ENCODE measurements around the gene SLC17A3.

Gene SLC17A3

GRCh38 chr6:25835442-25836283 is 38.4 kb downstream of the SLC17A3 start:
- DNase-seq (ENCODE audit: low read depth in 2 of 2, low spot score in 1 of 2): no peak

GRCh38 chr6:25834950-25835349 is 39.1 kb downstream of the SLC17A3 start:
- no peak for DNase-seq (ENCODE audit: low read depth in 2 of 2, low spot score in 1 of 2)

GRCh38 chr6:25833136-25833535 is 40.9 kb downstream of the SLC17A3 start:
- DNase-seq (ENCODE audit: low read depth in 2 of 2, low spot score in 1 of 2): no peak

GRCh38 chr6:25832670-25833069 is 41.4 kb downstream of the SLC17A3 start:
- DNase-seq (ENCODE audit: low read depth in 2 of 2, low spot score in 1 of 2): no peak

DNA sequence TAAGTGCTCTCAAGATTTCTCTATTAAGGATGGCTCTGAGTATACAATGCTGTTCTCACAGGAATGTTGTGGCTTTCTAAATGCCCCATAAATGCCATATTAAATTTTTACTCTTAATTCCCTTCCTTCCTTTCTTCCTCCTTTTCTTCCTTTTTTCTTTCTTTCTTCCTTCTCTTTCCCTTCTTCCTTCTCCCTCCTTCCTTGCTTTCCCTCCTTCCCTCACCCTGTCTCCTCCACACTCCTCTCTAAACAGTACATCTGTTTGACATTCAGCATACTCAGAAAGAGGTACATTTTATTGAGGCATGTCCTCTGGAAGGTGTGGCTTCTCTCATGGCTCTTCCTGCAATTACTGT is 41.8 kb downstream of the SLC17A3 start:
- no peak for DNase-seq (ENCODE audit: low read depth in 2 of 2, low spot score in 1 of 2)

DNA sequence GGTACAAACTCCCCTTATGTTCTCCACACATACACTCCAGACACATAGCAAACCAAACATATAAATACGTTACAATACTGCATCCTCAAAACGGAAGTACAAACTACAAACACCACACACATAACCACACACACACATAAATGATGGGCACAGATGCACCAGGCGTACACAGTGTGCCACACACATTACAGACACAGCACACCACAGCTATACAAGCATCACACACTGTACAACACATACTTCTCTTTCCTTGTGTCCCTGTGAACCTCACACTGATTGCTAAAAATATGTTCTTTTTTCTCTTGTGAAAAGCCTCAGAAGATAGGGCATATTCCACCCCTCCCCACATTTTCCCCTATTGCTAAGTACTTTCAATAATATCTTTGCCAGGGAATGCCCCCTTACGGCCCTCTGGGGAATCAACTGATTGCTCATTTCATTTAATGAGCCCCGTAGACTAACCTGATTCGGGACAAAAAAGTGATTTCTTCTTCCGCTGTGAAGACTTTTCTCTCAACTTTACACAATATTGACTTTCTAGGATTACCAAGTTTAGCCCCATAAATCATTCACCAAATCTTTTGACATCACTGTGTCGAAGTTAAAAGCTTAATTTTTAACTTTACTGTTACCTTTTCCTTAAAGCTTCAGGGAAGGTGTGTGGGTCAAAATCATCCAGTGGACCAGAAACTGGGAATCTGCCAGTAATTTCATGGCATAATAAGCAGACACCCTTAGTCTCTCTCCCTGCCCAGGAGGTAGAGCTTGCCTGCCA is 42.3 kb downstream of the SLC17A3 start, which contains the start of gene SLC17A1:
Gene SLC17A1 (minus strand): TSS at position 521 of the 775 bp plus-strand sequence. CDS start 1,495 bp downstream, outside the sequence.
- no peak for DNase-seq (ENCODE audit: low read depth in 2 of 2, low spot score in 1 of 2)

- DNase-seq (ENCODE audit: low read depth in 2 of 2, low spot score in 1 of 2): no peak
These were observed 43.6 kb downstream of the SLC17A3 start for GRCh38 chr6:25830458-25830857.

DNA sequence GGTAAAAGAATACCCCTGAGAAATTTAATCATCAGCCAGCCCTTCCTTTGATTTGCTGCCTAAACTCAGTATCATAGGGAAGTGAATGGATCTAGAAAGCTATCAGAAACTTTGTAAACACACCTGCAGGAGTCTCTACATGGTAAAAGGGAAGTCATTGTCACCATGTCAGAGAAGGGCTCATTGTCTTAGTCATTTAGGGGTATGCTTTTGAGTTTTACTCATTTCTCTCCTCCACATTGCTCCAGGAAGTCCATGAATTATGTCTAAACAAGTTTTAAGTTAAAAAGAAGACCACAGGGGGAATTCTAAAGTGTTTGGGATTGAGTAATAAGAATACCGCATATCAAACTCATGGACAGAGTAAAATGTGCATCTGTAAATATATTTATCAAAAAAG is 44.7 kb downstream of the SLC17A3 start:
- no peak for DNase-seq (ENCODE audit: low read depth in 2 of 2, low spot score in 1 of 2)

DNA sequence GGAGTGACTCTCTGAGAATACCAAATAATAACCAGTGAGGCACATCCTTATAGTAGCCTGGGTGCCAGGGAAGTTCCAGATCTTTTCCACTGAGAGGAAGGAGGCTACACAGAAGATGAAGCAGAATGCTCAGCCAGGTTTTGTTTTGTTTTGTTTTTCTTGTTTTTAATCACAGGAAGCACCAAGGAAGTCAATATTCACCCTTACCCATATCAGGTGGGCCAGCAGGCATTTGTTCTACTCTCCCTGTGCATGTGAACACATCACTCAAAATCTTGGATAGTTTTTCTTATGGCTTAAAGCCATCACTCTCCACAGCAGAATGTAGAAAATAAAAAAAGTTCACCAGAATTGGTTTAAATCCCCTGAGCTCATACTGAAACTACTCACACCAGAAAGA is 52.7 kb downstream of the SLC17A3 start:
- DNase-seq (ENCODE audit: low read depth in 2 of 2, low spot score in 1 of 2): no peak

- no peak for DNase-seq (ENCODE audit: low read depth in 2 of 2, low spot score in 1 of 2)
These were observed 57.8 kb downstream of the SLC17A3 start for GRCh38 chr6:25816252-25816651.

- DNase-seq (ENCODE audit: low read depth in 2 of 2, low spot score in 1 of 2): no peak
These were observed 58.8 kb downstream of the SLC17A3 start for GRCh38 chr6:25815194-25815593.

GRCh38 chr6:25804804-25805203 is 69.2 kb downstream of the SLC17A3 start:
- no peak for DNase-seq (ENCODE audit: low read depth in 2 of 2, low spot score in 1 of 2)

GRCh38 chr6:25801436-25801835 is 72.6 kb downstream of the SLC17A3 start:
- no peak for DNase-seq (ENCODE audit: low read depth in 2 of 2, low spot score in 1 of 2)

Data from stimulated activated CD8-positive, alpha-beta memory T cell treated with anti-CD3 and anti-CD28 coated beads, Interleukin-4, amount 100 ng/mL, for 4 hours (primary cell).